Esophagus squamous epithelium (tissue), 5 donors: Measurements from ENCODE around the gene PERM1. TPM values are rescaled to one million over a fixed set of nuclear protein-coding genes. Genes with fewer than 3 reads are reported as not detected.
A peak's percentile ranks its signal among the peaks of the same experiment; 100 is the strongest.

Experiments used
- DNase-seq: peaks from one replicate; lab custom pipeline; 2025; lab: John Stamatoyannopoulos, UW
- H3K27ac ChIP-seq, 4 donors: fragments of 200-600 bp; sonication (generic); one replicate each; pipeline ENCODE4 v1.5.1; 2016 to 2019; ENCODE audit warnings: mild to moderate bottlenecking in 1 of 4
- H3K27me3 ChIP-seq, 4 donors: fragments of 200-600 bp; sonication (generic); 1 replicate in 3 of 4; 2 replicates in 1 of 4; pipeline versions ENCODE4 v1.5.1 to v1.6.0; 2017 to 2021; ENCODE audit warnings: antibody characterized with exemption in 1 of 4
- H3K36me3 ChIP-seq, 3 donors: fragments of 200-600 bp; sonication (generic); one replicate each; pipeline ENCODE4 v1.5.1; 2016 to 2019
- H3K4me1 ChIP-seq, 3 donors: fragments of 200-600 bp; sonication (generic); one replicate each; pipeline ENCODE4 v1.5.1; 2017 to 2019
- H3K4me3 ChIP-seq, 4 donors: fragments of 200-600 bp; sonication (generic); 1 replicate in 3 of 4; 2 replicates in 1 of 4; pipeline ENCODE4 v1.5.1; 2016 to 2019; ENCODE audit warnings: mild to moderate bottlenecking in 2 of 4, moderate library complexity in 1 of 4
- H3K9me3 ChIP-seq, 3 donors: fragments of 200-600 bp; sonication (generic); one replicate each; pipeline ENCODE4 v1.5.1; 2016 to 2019
- POLR2A ChIP-seq, 4 donors: fragments of 450-650 bp; IDR thresholded peaks; one replicate each; pipeline ENCODE4 v1.6.1; 2017; ENCODE audit warnings: antibody characterized with exemption in 4 of 4, mild to moderate bottlenecking in 4 of 4, moderate library complexity in 3 of 4
- WGBS, 2 donors: methylation state at CpG; one replicate each; pipeline ENCODE4 v1.1.5; 2018; 5-methylcytosine and 5-hydroxymethylcytosine counted together
- intact Hi-C: fragments of 100-400 bp; cut with DNase I; formaldehyde crosslinking; loops from one replicate; pipeline ENCODE4 v1.15.0; 2022
- total RNA-seq, 4 donors: library from RNA; depleted of rRNA; stranded (reverse); fragments of >200 nt; gene quantifications; one replicate each; pipeline ENCODE4 v1.1.0, GENCODE V29; 2016
- TF ChIP-seq, protein P1 (sequence below), 6 experiments: fragments of 450-650 bp in 4 of 6; fragments of 200-600 bp in 2 of 6; sonication (generic) in 2 of 6; IDR thresholded peaks; one replicate each; pipeline ENCODE4 v1.5.1; 2016 to 2019; ENCODE audit warnings: antibody characterized with exemption in 6 of 6, mild to moderate bottlenecking in 4 of 6, moderate library complexity in 4 of 6
- donor health status: DM: yes; HTN: yes; CAD: no.

PERM1 gene
- total RNA-seq, 4 donors from 2014 or later: not detected

DNA sequence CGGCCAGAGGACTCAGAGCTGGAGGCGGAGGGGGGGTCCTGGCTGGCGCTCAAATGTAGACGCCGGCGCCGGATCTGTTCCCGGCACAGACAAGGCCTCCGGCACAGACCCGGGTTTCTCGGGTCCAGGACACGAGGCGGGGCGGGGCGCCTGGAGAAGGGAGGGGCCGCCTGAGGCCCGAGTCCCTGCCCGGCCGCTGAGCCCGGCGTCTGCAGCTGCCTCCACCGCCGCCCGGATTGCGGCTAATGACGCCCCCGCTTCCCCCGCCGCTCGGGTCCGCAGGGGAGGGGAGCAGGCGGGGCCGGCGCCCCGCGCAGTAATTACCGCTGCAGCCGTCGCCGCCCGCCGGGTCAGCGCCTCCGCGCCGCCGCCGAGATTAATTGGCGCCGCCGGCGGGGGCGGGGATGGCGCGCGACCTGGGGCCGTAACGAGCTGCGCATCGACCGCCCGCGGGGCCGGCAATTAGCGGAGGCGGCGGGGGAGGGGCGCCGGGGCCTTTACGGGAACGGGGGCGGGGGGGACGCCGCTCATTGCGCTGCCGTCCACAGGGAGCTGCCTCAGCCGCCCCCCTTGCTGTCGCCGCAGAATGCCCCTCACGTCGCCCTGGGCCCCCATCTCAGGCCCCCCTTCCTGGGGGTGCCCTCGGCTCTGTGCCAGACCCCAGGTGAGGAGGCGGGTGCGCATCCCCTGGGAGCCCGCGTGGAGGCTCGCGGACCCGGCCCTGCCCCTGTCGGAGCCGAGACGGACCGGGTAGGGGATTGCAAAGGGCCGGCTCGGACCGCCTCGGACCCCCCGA, 40.1 kb downstream of the PERM1 start:
- no peak for TF ChIP-seq POLR2A (IDR thresholded peaks at IDR 0.05)
- TF ChIP-seq, protein P1, sequence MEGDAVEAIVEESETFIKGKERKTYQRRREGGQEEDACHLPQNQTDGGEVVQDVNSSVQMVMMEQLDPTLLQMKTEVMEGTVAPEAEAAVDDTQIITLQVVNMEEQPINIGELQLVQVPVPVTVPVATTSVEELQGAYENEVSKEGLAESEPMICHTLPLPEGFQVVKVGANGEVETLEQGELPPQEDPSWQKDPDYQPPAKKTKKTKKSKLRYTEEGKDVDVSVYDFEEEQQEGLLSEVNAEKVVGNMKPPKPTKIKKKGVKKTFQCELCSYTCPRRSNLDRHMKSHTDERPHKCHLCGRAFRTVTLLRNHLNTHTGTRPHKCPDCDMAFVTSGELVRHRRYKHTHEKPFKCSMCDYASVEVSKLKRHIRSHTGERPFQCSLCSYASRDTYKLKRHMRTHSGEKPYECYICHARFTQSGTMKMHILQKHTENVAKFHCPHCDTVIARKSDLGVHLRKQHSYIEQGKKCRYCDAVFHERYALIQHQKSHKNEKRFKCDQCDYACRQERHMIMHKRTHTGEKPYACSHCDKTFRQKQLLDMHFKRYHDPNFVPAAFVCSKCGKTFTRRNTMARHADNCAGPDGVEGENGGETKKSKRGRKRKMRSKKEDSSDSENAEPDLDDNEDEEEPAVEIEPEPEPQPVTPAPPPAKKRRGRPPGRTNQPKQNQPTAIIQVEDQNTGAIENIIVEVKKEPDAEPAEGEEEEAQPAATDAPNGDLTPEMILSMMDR (IDR thresholded peaks at IDR 0.05): no peak
- Histone ChIP-seq H3K4me3 (peak overlapping the region; percentile 22 to 69 (median 36)), H3K36me3 (peaks cover 0 to 33% (median 10%) of the 10 kb centered on the region in 3 donors), H3K27ac (peak overlapping the region; percentile 2 to 49 (median 34)), H3K9me3 (no peaks in the 10 kb centered on the region), H3K4me1 (peaks cover 29 to 56% (median 36%) of the 10 kb centered on the region in 3 donors), H3K27me3 (peaks cover 26 to 71% (median 27%) of the 10 kb centered on the region in 4 donors)
- WGBS, 2 donors: 2% methylated on average over 8 of the region's 98 CpGs; no CpG with 5 or more reads in 1 of the 2 donors
- no peak for DNase-seq
- intact Hi-C loops: no loop called here

DNA sequence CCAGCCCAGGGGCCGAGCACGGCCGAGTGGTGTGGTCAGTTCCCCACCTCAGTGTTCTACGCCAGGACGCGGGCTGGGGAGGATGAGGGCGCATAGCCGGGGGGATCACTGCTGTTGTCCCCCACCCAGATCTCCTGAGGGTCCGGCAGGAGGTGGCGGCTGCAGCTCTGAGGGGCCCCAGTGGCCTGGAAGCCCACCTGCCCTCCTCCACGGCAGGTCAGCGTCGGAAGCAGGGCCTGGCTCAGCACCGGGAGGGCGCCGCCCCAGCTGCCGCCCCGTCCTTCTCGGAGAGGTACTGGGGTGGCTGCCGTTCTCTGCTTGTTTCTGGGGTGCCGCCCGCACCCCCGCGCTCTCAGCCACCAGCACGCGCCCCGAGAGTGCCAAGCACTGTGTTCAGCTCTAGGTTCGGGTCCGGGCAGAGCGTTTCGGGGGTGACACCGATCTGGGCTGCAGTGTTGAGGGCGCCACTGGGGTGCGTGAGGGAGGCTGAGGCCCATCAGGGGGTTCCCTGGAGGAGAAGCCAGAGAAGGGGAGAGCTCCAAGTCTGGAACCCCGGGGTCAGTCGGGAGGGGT, 40.8 kb downstream of the PERM1 start:
- H3K27ac ChIP-seq: peak overlapping the region; percentile 21 to 49 (median 34)
- intact Hi-C loops: no loop called here
- peaks cover 26 to 78% (median 30%) of the 10 kb centered on the region in 4 donors for H3K27me3 ChIP-seq
- peaks cover 0 to 26% (median 5%) of the 10 kb centered on the region in 3 donors for H3K36me3 ChIP-seq
- TF ChIP-seq, protein P1 (IDR thresholded peaks at IDR 0.05): no peak
- H3K4me1 ChIP-seq: peaks cover 30 to 63% (median 36%) of the 10 kb centered on the region in 3 donors
- H3K4me3 ChIP-seq: peak overlapping the region in 3 of 4 donors; percentile 26 to 69 (median 45)
- H3K9me3 ChIP-seq: no peaks in the 10 kb centered on the region
- no CpG with 5 or more reads among the region's 36 CpGs for WGBS, 2 donors
- no peak for DNase-seq

DNA sequence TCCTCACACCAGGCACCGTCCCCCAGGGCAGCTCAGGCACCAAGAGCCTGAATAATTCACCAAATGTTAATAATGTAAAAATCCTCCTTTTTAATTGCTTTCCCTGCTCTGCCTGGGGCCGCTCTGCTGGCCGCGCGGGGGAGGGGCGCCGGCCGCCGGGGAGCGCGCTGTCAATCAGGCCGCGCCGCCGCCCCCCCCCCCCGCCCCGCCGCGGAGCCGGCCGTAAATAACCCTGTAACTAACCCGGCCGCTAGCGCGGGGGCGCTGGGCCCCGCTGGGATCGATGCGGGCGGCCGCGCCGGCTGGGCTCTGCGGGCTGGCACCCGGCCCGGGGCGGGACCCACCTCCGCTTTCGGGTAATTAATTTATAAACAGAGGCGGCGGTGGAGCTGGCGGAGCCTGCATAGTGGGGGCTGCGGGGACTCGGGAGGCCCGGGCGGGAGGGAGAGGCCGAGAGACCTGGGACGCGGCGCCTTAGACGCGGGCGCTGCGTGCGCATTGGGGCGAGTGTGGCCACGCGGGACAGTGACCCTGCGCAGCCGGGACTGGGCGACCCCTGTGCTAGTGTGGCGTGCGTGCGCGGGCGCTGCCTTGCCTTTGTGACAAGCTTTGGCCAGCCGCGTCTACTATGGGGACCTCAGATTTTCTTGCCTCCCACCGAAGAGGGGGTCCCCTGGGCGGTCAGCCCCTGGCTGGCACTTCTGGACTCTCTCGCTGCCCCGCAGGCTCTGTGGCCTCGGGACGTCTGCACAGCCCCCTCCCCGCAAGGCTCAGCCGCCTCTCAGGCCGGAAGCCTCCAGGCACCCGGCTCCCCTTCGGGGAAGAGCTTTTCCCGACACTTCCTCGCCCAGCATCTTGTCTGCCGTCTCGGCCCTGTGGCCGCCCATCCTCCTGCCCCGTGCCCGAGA, 41.5 kb downstream of the PERM1 start:
- H3K9me3 ChIP-seq: no peaks in the 10 kb centered on the region
- 0 to 2% methylated on average over 1 to 13 of the region's 86 CpGs for WGBS, 2 donors
- peaks cover 0 to 19% (median 0%) of the 10 kb centered on the region in 3 donors for H3K36me3 ChIP-seq
- no peak for DNase-seq
- TF ChIP-seq POLR2A (IDR thresholded peaks at IDR 0.05): no peak
- TF ChIP-seq, protein P1 (IDR thresholded peaks at IDR 0.05): peak in 1 of 6 experiments; percentile 5
- H3K4me3 ChIP-seq: peak overlapping the region; percentile 9 to 69 (median 36)
- H3K27me3 ChIP-seq: peaks cover 27 to 85% (median 34%) of the 10 kb centered on the region in 4 donors
- intact Hi-C loops: no loop called here
- H3K27ac ChIP-seq: peak overlapping the region; percentile 21 to 49 (median 34)
- peaks cover 37 to 70% (median 43%) of the 10 kb centered on the region in 3 donors for H3K4me1 ChIP-seq

DNA sequence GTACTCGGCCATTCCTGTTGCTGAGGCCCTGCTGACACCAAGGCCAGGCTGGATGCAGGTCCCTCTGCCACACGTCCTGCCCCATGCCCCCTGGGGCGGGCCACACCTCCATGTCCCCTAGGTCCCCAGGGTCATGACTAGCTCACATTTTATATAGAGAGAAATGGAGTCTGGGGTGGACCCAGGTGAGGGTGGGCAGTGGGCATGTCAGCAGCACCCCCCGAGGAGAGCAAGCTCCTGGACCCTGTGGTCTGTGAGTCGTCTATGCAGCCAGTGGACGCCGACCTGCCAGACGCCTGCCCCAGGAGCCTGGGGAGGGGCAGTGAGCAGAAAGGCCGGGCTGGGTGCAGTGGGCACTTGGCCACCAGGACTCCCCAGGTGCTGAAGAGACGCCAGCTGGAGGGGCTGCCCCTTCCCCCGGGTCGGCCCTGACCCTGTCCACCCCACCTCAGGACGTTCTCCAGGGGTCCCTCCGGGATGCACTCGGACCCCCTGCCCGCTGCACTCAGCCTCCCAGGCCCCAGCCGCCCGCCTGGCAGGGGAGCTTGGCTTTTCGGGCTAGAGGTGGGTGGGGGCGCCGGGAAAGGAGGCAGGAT, 42.3 kb downstream of the PERM1 start:
- Histone ChIP-seq H3K36me3 (peaks cover 0 to 11% (median 0%) of the 10 kb centered on the region in 3 donors), H3K4me3 (peak overlapping the region in 2 of 4 donors; percentile 45 to 69), H3K4me1 (peaks cover 40 to 73% (median 44%) of the 10 kb centered on the region in 3 donors), H3K27me3 (peaks cover 27 to 93% (median 40%) of the 10 kb centered on the region in 4 donors), H3K27ac (peak overlapping the region in 1 of 4 donors; percentile 40), H3K9me3 (no peaks in the 10 kb centered on the region)
- TF ChIP-seq, protein P1 (IDR thresholded peaks at IDR 0.05): no peak
- no peak for TF ChIP-seq POLR2A (IDR thresholded peaks at IDR 0.05)
- 10 to 11% methylated on average over 2 to 9 of the region's 21 CpGs for WGBS, 2 donors
- no peak for DNase-seq
- intact Hi-C loops: no loop called here
